GM12878 (cell line): ENCODE results near the gene FCGBP. TPM values are rescaled to one million over a fixed set of nuclear protein-coding genes. Genes with fewer than 3 reads are reported as not detected.

Source experiments
- ATAC-seq: fragments of 200-7000 bp; cut with Tn5 transposase; 3 replicates; pipeline ENCODE4 v1.9.1; 2020; ENCODE audit warnings: mild to moderate bottlenecking, moderate library complexity
- BruUV-seq: library from RNA; stranded (reverse); fragments of 400-500 nt; replicated peaks from 2 replicates; lab custom pipeline; 2021; lab: Mats Ljungman, UMichigan
- CTCF ChIA-PET: fragments of 300-600 bp; sonication (Branson Sonifier 250); formaldehyde crosslinking; extraction: SDS; loops from one replicate; lab custom pipeline; 2021; ENCODE audit warnings: inconsistent platforms; lab: Yijun Ruan, JAX
- POLR2A ChIA-PET: fragments of 350-600 bp; formaldehyde crosslinking; extraction: SDS; loops from one replicate; lab custom pipeline; 2021; ENCODE audit warnings: inconsistent platforms; lab: Charles Lee
- RAD21 ChIA-PET: fragments of 300-600 bp; sonication (Branson Sonifier 250); formaldehyde crosslinking; loops from one replicate; lab custom pipeline; 2023; ENCODE audit warnings: antibody characterized with exemption; ENCODE audit not compliant: unreplicated experiment; lab: Charles Lee
- SMC1A ChIA-PET: fragments of 300-600 bp; sonication (Branson Sonifier 250); formaldehyde crosslinking; loops from one replicate; lab custom pipeline; 2023; ENCODE audit not compliant: unreplicated experiment, uncharacterized antibody; lab: Charles Lee
- DNase-seq: peaks from one replicate; pipeline ENCODE4 v3.0.0-alpha.2; 2011; ENCODE audit warnings: low read depth, low spot score
- FAIRE-seq: peaks from 3 replicates; lab custom pipeline; 2011; peaks lifted over from hg19 to GRCh38; lab: Jason Lieb, UNC
- H2AFZ ChIP-seq: 2 replicates; pipeline ENCODE4 v1.6.0; 2011; ENCODE audit warnings: low read depth, low read length, control low read depth; ENCODE audit not compliant: control insufficient read depth
- H3K27ac ChIP-seq: 2 replicates; pipeline ENCODE4 v1.5.1; 2011; ENCODE audit warnings: control low read depth; ENCODE audit not compliant: control insufficient read depth, insufficient read depth
- H3K27me3 ChIP-seq, 2 experiments: replicated peaks in 1 of 2; 2 replicates each; pipeline versions ENCODE4 v1.6.0 to v1.6.1; 2011; ENCODE audit warnings: low read length in 1 of 2; ENCODE audit not compliant: control insufficient read depth in 2 of 2, insufficient read depth in 2 of 2
- H3K36me3 ChIP-seq, 2 experiments: 2 replicates each; pipeline ENCODE4 v1.5.1; 2011; ENCODE audit warnings: low read length in 1 of 2; ENCODE audit not compliant: control insufficient read depth in 2 of 2, insufficient read depth in 2 of 2
- H3K4me1 ChIP-seq: 2 replicates; pipeline ENCODE4 v1.6.1; 2011; ENCODE audit warnings: mild to moderate bottlenecking, low read length, moderate library complexity, mixed read lengths; ENCODE audit not compliant: control insufficient read depth, insufficient read depth
- H3K4me2 ChIP-seq: 2 replicates; pipeline ENCODE4 v1.6.0; 2011; ENCODE audit warnings: control low read depth; ENCODE audit not compliant: control insufficient read depth, insufficient read depth
- H3K4me3 ChIP-seq: fragments of 200-600 bp; sonication (generic); 2 replicates; pipeline ENCODE4 v1.5.1; 2016
- H3K79me2 ChIP-seq: 2 replicates; pipeline ENCODE4 v1.6.0; 2011; ENCODE audit warnings: low read length; ENCODE audit not compliant: control insufficient read depth, insufficient read depth
- H3K9ac ChIP-seq: 2 replicates; pipeline ENCODE4 v1.8.0; 2011; ENCODE audit warnings: low read length, control low read depth, mixed read lengths; ENCODE audit not compliant: control insufficient read depth, insufficient read depth
- H3K9me3 ChIP-seq: replicated peaks from 3 replicates; pipeline ENCODE4 v1.5.1; 2011; ENCODE audit warnings: mild to moderate bottlenecking, low read length; ENCODE audit not compliant: control insufficient read depth, insufficient read depth
- H4K20me1 ChIP-seq: 2 replicates; pipeline ENCODE4 v1.6.0; 2011; ENCODE audit not compliant: control insufficient read depth, insufficient read depth
- BACH1 ChIP-seq: fragments of 450-650 bp; IDR thresholded peaks from 2 replicates; pipeline ENCODE4 v1.6.1; 2017; ENCODE audit warnings: mild to moderate bottlenecking, borderline replicate concordance
- CHD1 ChIP-seq: IDR thresholded peaks from 2 replicates; pipeline ENCODE4 v1.6.1; 2012; ENCODE audit warnings: low read depth, low read length, improper control_type of control experiment
- ESRRA ChIP-seq: IDR thresholded peaks from 2 replicates; pipeline ENCODE4 v1.6.1; 2012; ENCODE audit warnings: mild to moderate bottlenecking, low read length, improper control_type of control experiment
- GABPA ChIP-seq: IDR thresholded peaks from 2 replicates; pipeline ENCODE4 v1.6.1; 2014; ENCODE audit warnings: antibody characterized with exemption, low read depth, mild to moderate bottlenecking, inconsistent platforms
- IRF4 ChIP-seq: IDR thresholded peaks from 2 replicates; pipeline ENCODE4 v1.6.1; 2011; ENCODE audit warnings: low read depth, low read length
- MEF2B ChIP-seq: fragments of 450-650 bp; IDR thresholded peaks from 2 replicates; pipeline ENCODE4 v1.6.1; 2018; ENCODE audit warnings: mild to moderate bottlenecking, moderate library complexity; ENCODE audit not compliant: partially characterized antibody, poor library complexity, severe bottlenecking
- NFYB ChIP-seq: IDR thresholded peaks from 2 replicates; pipeline ENCODE4 v1.6.1; 2011; ENCODE audit warnings: low read depth, mild to moderate bottlenecking, low read length, improper control_type of control experiment, moderate library complexity; ENCODE audit not compliant: insufficient read depth
- TCF3 ChIP-seq: IDR thresholded peaks from 2 replicates; pipeline ENCODE4 v1.6.1; 2012; ENCODE audit warnings: low read depth, mild to moderate bottlenecking, low read length, borderline replicate concordance; ENCODE audit not compliant: insufficient read depth
- WGBS: methylation state at CpG from one replicate; pipeline ENCODE4 v1.1.6; 2016; ENCODE audit warnings: low lambda C conversion rate; ENCODE audit not compliant: insufficient replicate concordance, insufficient coverage; ENCODE audit errors: missing lambda C conversion rate; 5-methylcytosine and 5-hydroxymethylcytosine counted together
- in situ Hi-C: fragments of 300-500 bp; cut with MboI; formaldehyde crosslinking; loops from 9 replicates; pipeline ENCODE4 v1.14.3; 2018; ENCODE audit warnings: mixed read lengths
- intact Hi-C: fragments of 100-400 bp; cut with micrococcal nuclease; formaldehyde crosslinking; loops from one replicate; pipeline ENCODE4 v1.14.2; 2022; ENCODE audit not compliant: unreplicated experiment
- polyA plus RNA-seq, 11 experiments: library from polyadenylated mRNA; depleted of rRNA in 4 of 11; unstranded in 6 of 11; stranded (reverse) in 5 of 11; fragments of >200 nt; fragmentation: Nextera tagmentation in 4 of 11; fragmentation: Illumina TruSeq in 1 of 11; extraction: Ambion mirVana in 4 of 11; extraction: Trizol in 1 of 11; gene quantifications; 1 replicate in 1 of 11; 2 replicates in 10 of 11; pipeline versions ENCODE4 v1.2.1 to v1.2.3, GENCODE V29; 2011 to 2016; ENCODE audit warnings: inconsistent platforms in 2 of 11, missing spikeins in 2 of 11, low read depth in 1 of 11
- total RNA-seq, 4 experiments: library from RNA; depleted of rRNA in 3 of 4; stranded (reverse); fragments of >200 nt in 3 of 4; fragmentation: Illumina TruSeq in 1 of 4; extraction: Trizol in 1 of 4; gene quantifications; 2 replicates each; pipeline versions ENCODE4 v1.2.1 to v1.2.3, GENCODE V29; 2013 to 2021
- TF ChIP-seq, protein P1 (sequence below): fragments of 450-650 bp; IDR thresholded peaks from 2 replicates; pipeline ENCODE4 v1.6.1; 2016; ENCODE audit warnings: mild to moderate bottlenecking
- TF ChIP-seq, protein P2 (sequence below), 3 experiments: IDR thresholded peaks in 2 of 3; conservative IDR thresholded peaks in 1 of 3; 2 replicates each; pipeline ENCODE4 v1.5.1; 2011; ENCODE audit warnings: low read depth in 3 of 3, low read length in 3 of 3, mild to moderate bottlenecking in 3 of 3, control low read depth in 2 of 3, moderate library complexity in 2 of 3, inconsistent platforms in 1 of 3, mixed read lengths in 1 of 3; ENCODE audit not compliant: control insufficient read depth in 2 of 3, insufficient read depth in 1 of 3; ENCODE audit errors: extremely low read depth in 1 of 3

Gene FCGBP
- total and polyA plus RNA-seq, 10 of the 15 experiments (the other 5 are each of a cell fraction or from before 2014, with no cell fraction given): 0.02 to 3.2 (median 0.37) TPM; not detected in 2

DNA sequence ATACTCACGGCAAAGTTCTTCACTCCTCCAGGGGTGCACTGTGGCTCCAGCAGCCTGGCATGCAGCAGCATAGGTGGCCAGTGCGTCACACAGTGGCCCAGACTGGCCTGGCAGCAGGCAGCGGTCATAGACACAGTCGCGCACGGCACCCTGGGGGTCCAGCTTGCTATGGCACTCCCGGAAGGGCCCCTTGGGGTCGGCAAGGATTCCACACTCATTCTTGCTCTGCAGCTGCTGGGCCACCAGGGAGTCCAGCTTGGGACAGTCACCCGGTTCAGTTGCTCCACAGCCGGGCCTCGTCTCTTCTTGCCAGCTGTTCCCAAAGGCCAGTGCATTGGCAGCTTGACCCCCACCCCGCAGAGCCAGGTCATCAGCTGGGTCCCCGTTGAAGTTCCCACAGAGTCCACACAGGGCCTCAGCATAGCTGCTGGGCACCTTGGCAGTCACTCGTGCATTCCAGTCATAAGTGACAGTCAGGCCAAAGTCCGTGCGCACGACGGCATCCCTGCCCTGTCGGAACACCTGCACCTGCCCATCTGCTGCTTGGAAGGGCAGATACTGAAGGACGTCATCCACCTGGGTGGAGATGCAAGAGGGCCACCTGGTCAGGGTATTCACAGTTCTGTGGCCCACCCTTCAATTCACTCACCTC, 20.6 kb downstream of the FCGBP start:
- 61% methylated on average over 20 of the region's 20 CpGs for WGBS
- Histone ChIP-seq H3K9me3 (no peaks in the 10 kb centered on the region), H3K4me2 (no peak overlapping the region), H4K20me1 (no peaks in the 10 kb centered on the region), H3K4me1 (no peaks in the 10 kb centered on the region), H2AFZ (no peak overlapping the region), H3K4me3 (no peak overlapping the region), H3K79me2 (no peaks in the 10 kb centered on the region), H3K9ac (no peak overlapping the region), H3K27ac (no peak overlapping the region), H3K27me3 (no peaks in the 10 kb centered on the region), H3K36me3 (no peaks in the 10 kb centered on the region)
- RAD21 ChIA-PET: interaction anchor here (1.2 to 1.5 kb wide), 2 partner anchors 39 to 57 kb away, joined by 3 to 5 read pairs; partner anchors contain the start of gene PSMC4
- in situ Hi-C loops (no loop called here), intact Hi-C loops (no loop called here)
- no TSS peak for BruUV-seq
- SMC1A ChIA-PET: interaction anchor here (1.2 to 2.0 kb wide), 2 partner anchors 22 to 56 kb away, joined by 3 to 15 read pairs; partner anchors contain the start of gene PSMC4
- POLR2A ChIA-PET: interaction anchor here (1.1 kb wide), 1 partner anchor 28 kb away, joined by 3 read pairs; no protein-coding TSS in a partner anchor
- FAIRE-seq (no peak), DNase-seq (no peak), ATAC-seq (no peak)
- CTCF ChIA-PET: interaction anchor here (4.2 kb wide), 1 partner anchor 56 kb away, joined by 23 read pairs; the partner anchor contains the start of gene PSMC4
- TF ChIP-seq, protein P1, sequence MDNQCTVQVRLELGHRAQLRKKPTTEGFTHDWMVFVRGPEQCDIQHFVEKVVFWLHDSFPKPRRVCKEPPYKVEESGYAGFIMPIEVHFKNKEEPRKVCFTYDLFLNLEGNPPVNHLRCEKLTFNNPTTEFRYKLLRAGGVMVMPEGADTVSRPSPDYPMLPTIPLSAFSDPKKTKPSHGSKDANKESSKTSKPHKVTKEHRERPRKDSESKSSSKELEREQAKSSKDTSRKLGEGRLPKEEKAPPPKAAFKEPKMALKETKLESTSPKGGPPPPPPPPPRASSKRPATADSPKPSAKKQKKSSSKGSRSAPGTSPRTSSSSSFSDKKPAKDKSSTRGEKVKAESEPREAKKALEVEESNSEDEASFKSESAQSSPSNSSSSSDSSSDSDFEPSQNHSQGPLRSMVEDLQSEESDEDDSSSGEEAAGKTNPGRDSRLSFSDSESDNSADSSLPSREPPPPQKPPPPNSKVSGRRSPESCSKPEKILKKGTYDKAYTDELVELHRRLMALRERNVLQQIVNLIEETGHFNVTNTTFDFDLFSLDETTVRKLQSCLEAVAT: no peak
- no peak for TF ChIP-seq IRF4
- no peak for TF ChIP-seq MEF2B
- no peak for TF ChIP-seq TCF3
- TF ChIP-seq CHD1: no peak
- no peak for TF ChIP-seq ESRRA
- no peak for TF ChIP-seq BACH1
- TF ChIP-seq, protein P2, sequence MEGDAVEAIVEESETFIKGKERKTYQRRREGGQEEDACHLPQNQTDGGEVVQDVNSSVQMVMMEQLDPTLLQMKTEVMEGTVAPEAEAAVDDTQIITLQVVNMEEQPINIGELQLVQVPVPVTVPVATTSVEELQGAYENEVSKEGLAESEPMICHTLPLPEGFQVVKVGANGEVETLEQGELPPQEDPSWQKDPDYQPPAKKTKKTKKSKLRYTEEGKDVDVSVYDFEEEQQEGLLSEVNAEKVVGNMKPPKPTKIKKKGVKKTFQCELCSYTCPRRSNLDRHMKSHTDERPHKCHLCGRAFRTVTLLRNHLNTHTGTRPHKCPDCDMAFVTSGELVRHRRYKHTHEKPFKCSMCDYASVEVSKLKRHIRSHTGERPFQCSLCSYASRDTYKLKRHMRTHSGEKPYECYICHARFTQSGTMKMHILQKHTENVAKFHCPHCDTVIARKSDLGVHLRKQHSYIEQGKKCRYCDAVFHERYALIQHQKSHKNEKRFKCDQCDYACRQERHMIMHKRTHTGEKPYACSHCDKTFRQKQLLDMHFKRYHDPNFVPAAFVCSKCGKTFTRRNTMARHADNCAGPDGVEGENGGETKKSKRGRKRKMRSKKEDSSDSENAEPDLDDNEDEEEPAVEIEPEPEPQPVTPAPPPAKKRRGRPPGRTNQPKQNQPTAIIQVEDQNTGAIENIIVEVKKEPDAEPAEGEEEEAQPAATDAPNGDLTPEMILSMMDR (IDR thresholded peaks at IDR 0.05 in 2 of 3, conservative IDR thresholded peaks at IDR 0.05 in 1 of 3; ENCODE audit: control insufficient read depth in 2 of 3, extremely low read depth in 1 of 3, insufficient read depth in 1 of 3, low read depth in 3 of 3, low read length in 3 of 3): no peak
- TF ChIP-seq NFYB: no peak
- TF ChIP-seq GABPA: no peak
